GM21515 (cell line): Measurements from ENCODE around the gene DNAJC8.

Source experiments
- ATAC-seq: cut with Tn5 transposase; IDR thresholded peaks from one replicate; pipeline ENCODE4 v1.9.1; 2021; ENCODE audit not compliant: unreplicated experiment

Gene DNAJC8

DNA sequence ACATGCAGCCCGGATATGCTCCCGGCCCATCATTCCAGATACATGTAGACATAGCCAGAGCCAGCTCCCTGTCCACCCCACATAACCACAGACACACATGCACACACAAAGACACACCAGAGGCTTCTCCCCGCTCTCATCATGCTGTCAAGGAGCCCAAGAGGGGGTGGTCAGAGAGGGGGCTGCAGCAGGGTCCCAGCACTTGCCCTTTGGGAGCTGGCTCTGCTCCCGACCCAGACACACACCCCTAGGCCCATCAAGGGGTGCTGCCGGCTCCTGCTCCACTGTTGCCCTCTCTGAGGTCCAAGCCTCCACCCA, 58.9 kb downstream of the DNAJC8 start:
- no peak for ATAC-seq

DNA sequence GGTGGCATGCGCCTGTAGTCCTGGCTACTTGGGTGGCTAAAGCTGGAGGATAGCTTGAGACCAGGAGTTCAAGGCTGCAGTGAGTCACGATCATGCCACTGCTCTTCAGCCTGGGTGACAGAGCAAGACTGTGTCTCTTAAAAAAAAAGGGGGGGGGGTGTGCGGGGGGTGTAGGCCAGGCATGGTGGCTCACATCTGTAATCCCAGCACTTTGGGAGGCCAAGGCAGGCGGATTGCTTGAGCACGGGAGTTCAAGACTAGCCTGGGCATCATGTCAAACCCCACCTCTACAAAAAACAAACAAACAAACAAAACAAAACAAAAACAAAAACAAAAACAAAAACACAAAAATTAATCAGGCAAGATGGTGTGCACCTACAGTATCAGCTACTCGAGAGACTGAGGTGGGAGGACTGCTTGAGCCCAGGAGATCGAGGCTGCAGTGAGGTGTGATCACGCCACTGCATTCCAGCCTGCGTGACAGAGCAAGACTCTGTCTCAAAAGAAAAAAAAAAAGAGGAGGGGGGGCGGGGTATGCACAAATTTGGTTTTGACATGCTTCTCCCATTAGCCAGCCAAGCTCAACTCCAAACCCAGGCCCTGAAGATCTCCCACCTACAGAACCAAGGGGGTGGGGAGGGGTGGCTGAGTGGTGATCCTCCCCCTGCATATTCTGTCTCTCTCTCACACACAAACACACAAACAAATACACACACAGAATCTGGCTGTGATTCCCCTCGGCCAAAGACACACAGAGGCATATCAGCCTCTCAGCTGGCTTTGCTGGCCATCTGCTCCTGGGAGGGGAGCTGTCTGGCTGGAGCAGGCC, 59.5 kb downstream of the DNAJC8 start:
- ATAC-seq = no peak

DNA sequence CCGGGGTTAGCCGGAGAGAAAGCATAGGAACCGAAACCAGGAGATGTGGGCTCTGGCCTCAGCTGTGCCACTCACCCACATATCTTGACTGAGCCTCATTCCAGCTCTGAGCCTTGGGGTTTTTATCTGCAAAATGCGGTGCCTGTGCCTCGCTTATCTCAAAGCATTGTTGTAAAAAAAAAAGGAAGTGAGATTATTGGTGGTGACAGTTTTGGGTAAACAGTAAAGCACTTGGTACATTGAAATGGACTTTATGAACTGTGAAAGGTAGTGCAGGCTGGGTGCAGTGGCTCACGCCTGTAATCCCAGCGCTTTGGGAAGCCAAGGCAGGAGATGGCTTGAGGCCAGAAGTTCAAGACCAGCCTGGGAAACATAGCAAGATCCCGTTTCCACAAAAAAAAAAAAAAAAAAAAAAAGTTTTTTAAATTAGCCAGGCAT, 60.1 kb downstream of the DNAJC8 start:
- ATAC-seq = peak; percentile 62

DNA sequence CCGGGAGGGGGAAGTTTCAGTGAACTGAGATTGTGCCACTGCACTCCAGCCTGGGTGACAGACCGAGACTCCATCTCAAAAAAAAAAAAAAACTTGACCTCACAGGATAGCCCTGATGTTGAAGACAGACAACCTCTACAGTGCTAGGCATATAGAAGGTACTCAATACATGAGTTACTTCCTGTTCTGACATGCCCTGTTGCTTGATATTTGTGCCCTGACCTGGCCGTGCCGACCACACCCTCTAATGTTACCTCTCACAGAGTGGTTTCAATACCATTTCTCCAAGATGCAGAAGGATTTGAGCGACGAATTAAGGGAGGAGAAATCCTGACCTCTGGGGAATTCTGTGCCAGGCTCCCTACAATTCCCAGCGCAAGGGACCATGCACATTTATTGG, 61.6 kb downstream of the DNAJC8 start:
- no peak for ATAC-seq

DNA sequence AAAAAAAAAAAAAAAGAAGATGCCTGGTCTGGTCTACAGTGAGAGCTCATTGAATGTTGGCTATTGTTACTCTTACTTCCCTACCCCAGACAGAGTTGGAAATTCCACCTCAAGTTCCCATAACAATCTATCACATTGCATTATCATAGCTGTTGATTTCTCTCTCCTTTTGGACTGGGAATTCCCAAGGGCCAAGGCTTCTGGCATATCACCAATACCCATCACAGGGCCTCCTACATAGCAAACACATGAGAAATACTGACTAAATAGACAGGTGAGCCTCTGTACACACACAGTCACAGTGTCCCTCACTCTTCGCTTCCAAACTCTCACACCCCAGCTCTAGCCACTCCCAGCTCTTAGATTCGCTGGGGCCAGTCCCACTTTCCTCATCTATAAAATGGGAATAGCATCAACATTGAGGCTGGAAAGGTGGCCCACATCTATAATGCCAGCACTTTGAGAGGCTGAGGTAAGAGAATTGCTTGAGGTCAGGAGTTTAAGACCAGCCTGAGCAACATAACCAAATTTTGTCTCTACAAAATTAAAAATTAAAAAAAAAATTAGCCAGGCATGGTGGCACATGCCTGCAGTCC, 62.7 kb downstream of the DNAJC8 start:
- ATAC-seq = no peak

DNA sequence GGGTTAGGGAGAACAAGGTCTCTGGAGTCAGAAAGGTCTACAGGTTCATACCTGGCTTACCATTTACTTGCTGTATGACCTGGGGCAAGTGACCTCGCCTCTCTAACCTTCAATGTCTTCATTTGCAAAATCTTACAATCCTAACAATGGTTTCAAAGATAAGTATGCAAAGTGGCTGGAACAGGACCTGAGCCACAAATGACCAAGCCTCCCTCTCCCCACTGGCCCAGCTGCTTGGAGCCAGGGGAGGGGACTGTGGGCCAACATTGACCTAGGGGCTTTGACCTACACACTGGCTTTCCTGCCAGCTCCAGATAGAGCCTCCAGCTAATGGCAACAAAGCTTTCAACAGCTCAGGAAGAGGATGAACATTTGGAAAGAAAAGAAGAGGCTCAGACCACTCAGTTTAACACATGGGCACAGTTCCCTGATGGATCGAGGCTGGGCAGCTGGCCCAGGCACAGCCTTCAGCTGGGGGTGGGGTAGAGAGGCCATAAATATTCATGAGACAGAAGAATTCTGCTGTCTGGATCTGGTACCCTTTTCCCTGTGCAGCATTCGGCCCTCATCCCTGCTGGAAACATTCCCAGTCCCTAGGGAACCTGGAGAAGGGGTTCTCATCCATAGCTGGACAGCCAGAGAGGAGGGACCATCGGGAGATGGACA, 69.2 kb downstream of the DNAJC8 start:
- ATAC-seq = no peak

DNA sequence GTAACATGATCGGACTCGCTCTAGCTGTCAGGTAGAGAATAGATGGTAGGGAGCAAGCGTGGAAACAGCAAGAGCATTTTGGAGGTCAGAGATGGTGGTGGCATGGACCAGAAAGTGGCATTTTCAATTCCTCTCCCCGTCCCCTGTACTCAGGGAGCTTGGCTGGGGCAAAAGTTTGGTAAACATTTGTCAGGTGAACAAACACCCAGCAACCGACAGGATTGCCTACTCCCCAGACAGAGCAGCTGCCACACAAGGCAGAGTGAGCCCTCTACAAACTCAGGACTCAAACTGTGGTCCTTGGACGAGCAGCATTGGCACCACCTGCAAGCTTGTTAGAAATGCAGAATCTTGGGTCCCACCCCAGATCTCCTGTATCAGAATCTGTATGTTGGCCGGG, 70.7 kb downstream of the DNAJC8 start:
- no peak for ATAC-seq

DNA sequence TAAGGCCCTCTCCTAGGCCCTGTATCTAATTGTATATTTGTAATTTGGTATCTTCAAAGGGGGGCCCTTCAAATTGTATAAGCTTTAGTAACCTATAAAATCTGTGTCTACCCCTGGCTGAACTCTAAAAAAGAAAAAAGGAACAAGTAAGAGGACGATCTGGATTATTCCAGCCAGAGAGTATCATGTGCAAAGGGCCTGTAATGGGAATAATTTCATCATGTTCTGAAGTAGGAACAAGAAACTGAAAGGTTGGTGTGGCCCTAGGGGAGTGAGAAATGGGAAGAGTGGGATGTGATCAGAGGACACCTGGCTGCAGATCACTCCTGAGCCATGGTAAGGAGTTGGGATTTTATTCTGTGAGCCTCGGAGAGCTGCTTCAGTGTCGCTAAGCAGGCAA, 71.1 kb downstream of the DNAJC8 start:
- no peak for ATAC-seq

DNA sequence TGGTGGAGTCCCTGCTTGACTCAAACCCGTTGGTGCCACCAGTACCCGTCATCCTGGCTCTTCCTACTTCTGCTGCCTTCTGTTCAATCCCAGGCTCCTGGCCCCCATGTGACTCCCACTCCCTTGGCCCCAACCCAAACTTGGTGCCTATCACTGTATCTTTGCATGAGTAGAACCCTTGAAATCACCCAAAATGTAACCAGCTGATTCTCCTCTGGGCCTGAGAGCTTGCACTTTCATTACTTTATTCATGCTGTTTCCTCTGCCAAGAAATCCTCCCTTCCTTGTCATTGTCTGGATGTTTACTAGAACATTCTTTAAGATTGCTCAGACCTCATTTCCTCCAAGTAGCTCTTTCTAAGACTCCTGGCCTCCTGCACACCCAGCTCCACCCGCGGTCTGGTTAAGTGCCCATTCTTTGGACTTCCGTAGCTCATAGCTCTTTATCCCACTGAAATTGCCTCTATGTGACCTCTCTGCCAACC, 72.0 kb downstream of the DNAJC8 start:
- no peak for ATAC-seq

DNA sequence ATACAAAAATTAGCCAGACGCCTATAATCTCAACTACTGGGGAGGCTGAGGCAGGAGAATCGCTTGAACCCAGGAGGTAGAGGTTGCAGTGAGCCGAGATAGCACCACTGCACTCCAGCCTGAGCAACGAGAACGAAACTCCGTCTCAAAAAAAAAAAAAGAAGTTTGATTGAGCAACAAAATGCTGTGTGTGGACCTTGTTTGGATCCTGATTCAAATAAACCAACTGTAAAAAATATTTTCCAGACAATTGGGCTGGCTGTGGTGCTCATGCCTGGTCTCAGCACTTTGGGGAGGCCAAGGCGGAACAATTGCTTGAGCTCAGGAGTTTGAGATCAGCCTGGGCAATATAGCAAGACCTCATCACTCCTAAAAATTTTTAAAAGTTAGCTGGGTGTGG, 73.1 kb downstream of the DNAJC8 start:
- no peak for ATAC-seq

DNA sequence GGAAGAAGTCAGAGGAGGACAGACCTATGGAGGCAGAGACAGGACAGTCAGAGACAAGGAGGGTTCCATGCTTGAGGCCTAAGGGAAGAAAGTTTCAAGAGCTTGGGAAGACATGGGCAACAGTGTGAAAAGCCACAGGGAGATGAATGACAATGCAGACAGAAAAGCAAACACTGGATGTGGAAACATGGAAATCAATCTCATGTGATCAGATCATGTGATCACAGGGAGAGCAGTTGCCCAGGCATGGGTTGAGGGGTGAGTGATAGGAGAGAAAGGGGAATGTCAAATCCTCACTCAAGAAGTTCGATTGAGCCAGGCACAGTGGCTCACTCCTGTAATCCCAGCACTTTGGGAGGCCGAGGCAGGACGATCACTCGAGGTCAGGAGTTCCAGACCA, 73.6 kb downstream of the DNAJC8 start:
- ATAC-seq = no peak

DNA sequence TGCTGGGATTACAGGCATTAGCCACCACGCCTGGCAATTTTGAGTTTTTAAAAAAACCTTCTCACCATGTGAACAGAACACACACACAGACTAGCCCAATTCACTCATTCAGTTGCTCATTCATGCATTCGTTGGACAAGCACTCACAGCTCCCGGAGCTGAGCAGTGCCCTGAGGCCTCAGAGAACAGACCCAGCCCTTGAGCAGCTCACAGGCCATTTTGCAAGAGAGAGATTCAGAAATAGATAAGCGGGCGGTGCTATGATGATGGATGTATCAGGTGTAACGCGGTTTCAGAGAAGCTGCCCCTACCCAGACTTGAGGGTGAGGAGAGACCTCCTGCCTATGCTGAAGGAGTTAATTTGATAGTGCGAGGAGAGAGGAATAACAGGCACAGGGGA, 74.9 kb downstream of the DNAJC8 start:
- ATAC-seq = no peak

DNA sequence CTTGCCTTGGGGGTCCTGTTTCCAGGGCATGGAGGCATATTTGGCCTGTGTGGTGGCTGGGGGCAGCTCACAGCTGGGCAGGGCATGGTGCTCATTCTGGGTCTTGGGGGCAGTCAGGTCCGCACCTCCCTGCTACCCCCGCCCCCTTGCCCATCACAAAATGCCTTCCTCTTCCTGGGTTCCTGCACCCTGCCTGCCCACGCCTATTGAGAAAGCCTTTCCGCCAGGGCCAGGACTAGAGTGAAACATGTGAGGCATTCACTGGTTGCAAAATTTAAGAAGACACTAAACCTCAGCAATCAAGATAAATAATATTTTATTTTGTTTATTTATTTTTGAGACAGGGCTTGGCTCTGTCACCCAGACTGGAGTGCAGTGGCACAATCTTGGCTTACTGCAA, 76.0 kb downstream of the DNAJC8 start:
- no peak for ATAC-seq

DNA sequence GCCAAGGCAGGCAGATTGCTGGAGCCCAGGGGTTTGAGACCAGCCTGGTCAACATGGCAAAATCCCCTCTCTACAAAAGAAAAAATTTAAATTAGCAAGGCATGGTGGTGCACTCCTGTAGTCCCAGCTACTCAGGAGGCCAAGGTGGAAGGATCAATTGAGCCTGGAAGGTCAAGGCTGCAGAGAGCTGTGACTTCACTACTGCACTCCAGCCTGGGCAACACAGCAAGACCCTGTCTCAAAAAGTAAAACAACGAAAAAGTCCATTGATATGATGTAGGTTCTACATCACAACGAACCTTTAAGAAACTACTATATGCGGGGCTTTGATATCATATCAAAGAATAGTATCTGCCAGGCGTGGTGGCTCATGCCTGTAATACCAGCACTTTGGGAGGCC, 77.2 kb downstream of the DNAJC8 start:
- ATAC-seq = no peak

DNA sequence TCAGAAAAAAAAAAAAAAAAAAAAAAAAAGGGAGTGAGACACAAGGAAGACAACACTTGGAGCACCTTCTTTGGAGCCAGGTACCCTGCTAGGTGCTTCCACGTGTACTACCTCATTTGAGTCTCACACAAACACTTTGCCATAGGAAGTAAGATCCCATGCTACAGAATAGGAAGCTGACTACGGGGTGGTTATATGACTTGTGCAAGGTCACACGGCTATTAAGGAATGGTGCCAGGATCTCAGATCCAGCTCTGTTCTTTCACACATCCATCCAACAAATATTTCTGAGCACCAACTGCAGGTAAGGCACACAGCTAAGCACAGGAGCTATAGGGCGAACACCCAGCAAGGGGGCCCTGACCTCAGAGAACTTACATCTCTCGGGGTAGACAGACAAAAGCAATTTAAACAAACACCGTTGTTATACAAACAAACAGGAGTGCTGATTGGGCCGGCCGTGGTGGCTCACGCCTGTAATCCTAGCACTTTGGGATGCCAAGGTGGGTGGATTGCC, 78.7 kb downstream of the DNAJC8 start:
- no peak for ATAC-seq
